Vagina (tissue), 2 donors: ENCODE data around the gene ANO8. TPM values are rescaled to one million over a fixed set of nuclear protein-coding genes. Genes with fewer than 3 reads are reported as not detected.
"Not testable (repeated sequence)": the region's sequence is repeated elsewhere in the genome, so short reads cannot be mapped to it uniquely, and the experiment has no call there.

ENCODE experiments used
- DNase-seq, 2 donors: peaks; one replicate each; pipeline ENCODE4 v3.0.0-alpha.2; 2017; ENCODE audit errors: extremely low spot score in 2 of 2
- H3K27ac ChIP-seq: fragments of 200-600 bp; sonication (generic); one replicate; pipeline ENCODE4 v1.5.1; 2019
- H3K27me3 ChIP-seq: fragments of 200-600 bp; sonication (generic); one replicate; pipeline ENCODE4 v1.5.1; 2019
- H3K36me3 ChIP-seq, 2 donors: fragments of 200-600 bp; sonication (generic); one replicate each; pipeline ENCODE4 v1.5.1; 2017 to 2019
- H3K4me1 ChIP-seq: fragments of 200-600 bp; sonication (generic); one replicate; pipeline ENCODE4 v1.5.1; 2019
- H3K4me3 ChIP-seq, 2 donors: fragments of 200-600 bp; sonication (generic); 1 replicate in 1 of 2; 2 replicates in 1 of 2; pipeline ENCODE4 v1.5.1; 2016 to 2019
- H3K9me3 ChIP-seq: fragments of 200-600 bp; sonication (generic); one replicate; pipeline ENCODE4 v1.5.1; 2019
- POLR2A ChIP-seq, 2 donors: fragments of 450-650 bp; IDR thresholded peaks; one replicate each; pipeline ENCODE4 v1.6.1; 2017; ENCODE audit warnings: antibody characterized with exemption in 2 of 2, mild to moderate bottlenecking in 2 of 2, moderate library complexity in 2 of 2
- POLR2AphosphoS5 ChIP-seq, 2 donors: sonication (generic); formaldehyde crosslinking; IDR thresholded peaks; one replicate each; pipeline ENCODE4 v1.9.0; 2017; ENCODE audit warnings: antibody characterized with exemption in 2 of 2, mild to moderate bottlenecking in 2 of 2, low read depth in 1 of 2; ENCODE audit not compliant: insufficient read depth in 1 of 2
- intact Hi-C: fragments of 100-400 bp; cut with DNase I; formaldehyde crosslinking; loops from one replicate; pipeline ENCODE4 v1.15.1; 2023
- total RNA-seq: library from RNA; depleted of rRNA; stranded (reverse); fragments of >200 nt; gene quantifications from one replicate; pipeline ENCODE4 v1.2.3, GENCODE V29; 2016
- TF ChIP-seq, protein P1 (sequence below), 3 experiments: fragments of 450-650 bp in 2 of 3; fragments of 200-600 bp in 1 of 3; sonication (generic) in 1 of 3; IDR thresholded peaks; one replicate each; pipeline ENCODE4 v1.5.1; 2017 to 2019; ENCODE audit warnings: antibody characterized with exemption in 3 of 3, mild to moderate bottlenecking in 2 of 3, moderate library complexity in 2 of 3

The ANO8 gene
- total RNA-seq, 1 donor from 2014 or later, result 10.3 TPM

- intact Hi-C loops, result loop anchor here (5.0 kb wide), 1 partner anchor 72 kb away; no protein-coding TSS in a partner anchor
- peaks cover 16% of the 10 kb centered on the region for H3K4me1 ChIP-seq
- TF ChIP-seq, protein P1, sequence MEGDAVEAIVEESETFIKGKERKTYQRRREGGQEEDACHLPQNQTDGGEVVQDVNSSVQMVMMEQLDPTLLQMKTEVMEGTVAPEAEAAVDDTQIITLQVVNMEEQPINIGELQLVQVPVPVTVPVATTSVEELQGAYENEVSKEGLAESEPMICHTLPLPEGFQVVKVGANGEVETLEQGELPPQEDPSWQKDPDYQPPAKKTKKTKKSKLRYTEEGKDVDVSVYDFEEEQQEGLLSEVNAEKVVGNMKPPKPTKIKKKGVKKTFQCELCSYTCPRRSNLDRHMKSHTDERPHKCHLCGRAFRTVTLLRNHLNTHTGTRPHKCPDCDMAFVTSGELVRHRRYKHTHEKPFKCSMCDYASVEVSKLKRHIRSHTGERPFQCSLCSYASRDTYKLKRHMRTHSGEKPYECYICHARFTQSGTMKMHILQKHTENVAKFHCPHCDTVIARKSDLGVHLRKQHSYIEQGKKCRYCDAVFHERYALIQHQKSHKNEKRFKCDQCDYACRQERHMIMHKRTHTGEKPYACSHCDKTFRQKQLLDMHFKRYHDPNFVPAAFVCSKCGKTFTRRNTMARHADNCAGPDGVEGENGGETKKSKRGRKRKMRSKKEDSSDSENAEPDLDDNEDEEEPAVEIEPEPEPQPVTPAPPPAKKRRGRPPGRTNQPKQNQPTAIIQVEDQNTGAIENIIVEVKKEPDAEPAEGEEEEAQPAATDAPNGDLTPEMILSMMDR (IDR thresholded peaks at IDR 0.05), result no peak
- TF ChIP-seq POLR2A (IDR thresholded peaks at IDR 0.05), result no peak
- no peak for TF ChIP-seq POLR2AphosphoS5 (IDR thresholded peaks at IDR 0.05; ENCODE audit: insufficient read depth in 1 of 2, low read depth in 1 of 2)
- no peak overlapping the region for H3K27ac ChIP-seq
- DNase-seq, result no peak
- H3K4me3 ChIP-seq, result no peak overlapping the region
- H3K27me3 ChIP-seq, result no peaks in the 10 kb centered on the region
- peaks cover 0 to 27% of the 10 kb centered on the region in 2 donors for H3K36me3 ChIP-seq
- no peaks in the 10 kb centered on the region for H3K9me3 ChIP-seq
These were observed 55.2 kb downstream of the ANO8 start for GRCh38 chr19:17279436-17279835.

- TF ChIP-seq POLR2A (IDR thresholded peaks at IDR 0.05), result no peak
- no peak for TF ChIP-seq POLR2AphosphoS5 (IDR thresholded peaks at IDR 0.05; ENCODE audit: insufficient read depth in 1 of 2, low read depth in 1 of 2)
- TF ChIP-seq, protein P1 (IDR thresholded peaks at IDR 0.05), result no peak
- no peak for DNase-seq
- no peak overlapping the region for H3K27ac ChIP-seq
- no peak overlapping the region for H3K4me3 ChIP-seq
- H3K9me3 ChIP-seq, result no peaks in the 10 kb centered on the region
- no peaks in the 10 kb centered on the region for H3K27me3 ChIP-seq
- no peaks in the 10 kb centered on the region for H3K4me1 ChIP-seq
- intact Hi-C loops, result loop anchor here (5.0 kb wide), 1 partner anchor 68 kb away; no protein-coding TSS in a partner anchor
- peaks cover 0 to 59% of the 10 kb centered on the region in 2 donors for H3K36me3 ChIP-seq
These were observed 59.0 kb downstream of the ANO8 start for GRCh38 chr19:17275441-17276175.

GRCh38 chr19:17274892-17275291, 59.8 kb downstream of the ANO8 start:
- not testable (repeated sequence) for H3K27me3 ChIP-seq, H3K27ac ChIP-seq, H3K4me3 ChIP-seq, H3K9me3 ChIP-seq, H3K4me1 ChIP-seq, DNase-seq
- intact Hi-C loops, result loop anchor here (5.0 kb wide), 1 partner anchor 68 kb away; no protein-coding TSS in a partner anchor
- peaks cover 0 to 64% of the 10 kb centered on the region in 2 donors for H3K36me3 ChIP-seq

Other genes with a start within 250 kb of the ANO8 start
- 30.9 TPM for gene USE1, start 119.5 kb downstream of the ANO8 start, total RNA-seq
- gene OCEL1, start 108.6 kb downstream of the ANO8 start, total RNA-seq, result 24.1 TPM
- gene NR2F6, start 88.9 kb downstream of the ANO8 start, total RNA-seq, result 41.3 TPM
- 20.4 TPM for gene USHBP1, start 70.1 kb downstream of the ANO8 start, total RNA-seq
- 59.7 TPM for gene BABAM1, start 67.4 kb downstream of the ANO8 start, total RNA-seq
- gene ANKLE1, start 53.0 kb downstream of the ANO8 start, total RNA-seq, result 2.9 TPM
- 10.8 TPM for gene ABHD8, start 31.4 kb downstream of the ANO8 start, total RNA-seq
- gene MRPL34, start 29.0 kb downstream of the ANO8 start, total RNA-seq, result 176 TPM
- 12.0 TPM for gene DDA1, start 25.3 kb downstream of the ANO8 start, total RNA-seq
- 25.5 TPM for gene GTPBP3, start 2.7 kb upstream of the ANO8 start, total RNA-seq
- 74.9 TPM for gene PLVAP, start 42.5 kb upstream of the ANO8 start, total RNA-seq
- gene CCDC194, start 59.3 kb upstream of the ANO8 start, total RNA-seq, result not detected
- 88.4 TPM for gene BST2, start 70.8 kb upstream of the ANO8 start, total RNA-seq
- gene MVB12A, start 85.2 kb upstream of the ANO8 start, total RNA-seq, result 53.3 TPM
- 0.49 TPM for gene TMEM221, start 113.8 kb upstream of the ANO8 start, total RNA-seq
- gene NXNL1, start 126.1 kb upstream of the ANO8 start, total RNA-seq, result not detected
- 22.1 TPM for gene SLC27A1, start 135.7 kb upstream of the ANO8 start, total RNA-seq
- gene PGLS, start 176.8 kb upstream of the ANO8 start, total RNA-seq, result 134 TPM
- gene COLGALT1, start 220.8 kb upstream of the ANO8 start, total RNA-seq, result 55.0 TPM